Measurements from ENCODE around the gene SMCP. TPM values are rescaled to one million over a fixed set of nuclear protein-coding genes. Genes with fewer than 3 reads are reported as not detected.

Gene SMCP
- total RNA-seq, 1 experiment from 2014 or later, result not detected

Other genes with a start within 250 kb of the SMCP start
- not detected in 2 replicates for gene LCE2D, start 214.9 kb upstream of the SMCP start, total RNA-seq (2014; rRNA removed; shearing (Covaris generic))
- not detected in 2 replicates for gene LCE2C, start 203.0 kb upstream of the SMCP start, total RNA-seq (2014; rRNA removed; shearing (Covaris generic))
- gene LCE2B, start 192.2 kb upstream of the SMCP start, total RNA-seq (2014; rRNA removed; shearing (Covaris generic)), result not detected in 2 replicates
- not detected in 2 replicates for gene LCE2A, start 180.0 kb upstream of the SMCP start, total RNA-seq (2014; rRNA removed; shearing (Covaris generic))
- gene LCE4A, start 170.2 kb upstream of the SMCP start, total RNA-seq (2014; rRNA removed; shearing (Covaris generic)), result not detected in 2 replicates
- gene KPRP, start 120.3 kb upstream of the SMCP start, total RNA-seq (2014; rRNA removed; shearing (Covaris generic)), result not detected in 2 replicates
- gene LCE1F, start 103.2 kb upstream of the SMCP start, total RNA-seq (2014; rRNA removed; shearing (Covaris generic)), result not detected in 2 replicates
- gene LCE1E, start 92.1 kb upstream of the SMCP start, total RNA-seq (2014; rRNA removed; shearing (Covaris generic)), result not detected in 2 replicates
- gene LCE1D, start 81.6 kb upstream of the SMCP start, total RNA-seq (2014; rRNA removed; shearing (Covaris generic)), result not detected in 2 replicates
- not detected in 2 replicates for gene LCE1C, start 71.7 kb upstream of the SMCP start, total RNA-seq (2014; rRNA removed; shearing (Covaris generic))
- not detected in 2 replicates for gene LCE1B, start 66.4 kb upstream of the SMCP start, total RNA-seq (2014; rRNA removed; shearing (Covaris generic))
- gene LCE1A, start 50.8 kb upstream of the SMCP start, total RNA-seq (2014; rRNA removed; shearing (Covaris generic)), result not detected in 2 replicates
- not detected in 2 replicates for gene LCE6A, start 35.5 kb upstream of the SMCP start, total RNA-seq (2014; rRNA removed; shearing (Covaris generic))
- gene LCE7A, start 18.3 kb upstream of the SMCP start, total RNA-seq (2014; rRNA removed; shearing (Covaris generic)), result not detected in 2 replicates
- not detected in 2 replicates for gene IVL, start 30.2 kb downstream of the SMCP start, total RNA-seq (2014; rRNA removed; shearing (Covaris generic))
- not detected in 2 replicates for gene SPRR5, start 68.9 kb downstream of the SMCP start, total RNA-seq (2014; rRNA removed; shearing (Covaris generic))
- gene SPRR4, start 92.3 kb downstream of the SMCP start, total RNA-seq (2014; rRNA removed; shearing (Covaris generic)), result not detected in 2 replicates
- not detected in 2 replicates for gene SPRR1A, start 105.8 kb downstream of the SMCP start, total RNA-seq (2014; rRNA removed; shearing (Covaris generic))
- not detected in 2 replicates for gene SPRR3, start 123.4 kb downstream of the SMCP start, total RNA-seq (2014; rRNA removed; shearing (Covaris generic))
- not detected in 2 replicates for gene SPRR1B, start 152.9 kb downstream of the SMCP start, total RNA-seq (2014; rRNA removed; shearing (Covaris generic))
- not detected in 2 replicates for gene SPRR2D, start 162.8 kb downstream of the SMCP start, total RNA-seq (2014; rRNA removed; shearing (Covaris generic))
- gene SPRR2A, start 179.2 kb downstream of the SMCP start, total RNA-seq (2014; rRNA removed; shearing (Covaris generic)), result not detected in 2 replicates
- not detected in 2 replicates for gene SPRR2B, start 193.3 kb downstream of the SMCP start, total RNA-seq (2014; rRNA removed; shearing (Covaris generic))
- gene SPRR2E, start 216.2 kb downstream of the SMCP start, total RNA-seq (2014; rRNA removed; shearing (Covaris generic)), result not detected in 2 replicates
- not detected in 2 replicates for gene SPRR2F, start 235.2 kb downstream of the SMCP start, total RNA-seq (2014; rRNA removed; shearing (Covaris generic))